Lung (tissue), 16 donors: ENCODE measurements around the gene HSPA1L. TPM values are rescaled to one million over a fixed set of nuclear protein-coding genes. Genes with fewer than 3 reads are reported as not detected.
"Not testable (repeated sequence)": the region's sequence is repeated elsewhere in the genome, so short reads cannot be mapped to it uniquely, and the experiment has no call there.

Source experiments
- ATAC-seq: fragments of 200-7000 bp; cut with Tn5 transposase; one replicate; pipeline ENCODE4 v1.9.1; 2020; ENCODE audit warnings: moderate number of reproducible peaks; ENCODE audit not compliant: insufficient read depth, low FRiP score
- DNase-seq, 3 donors: peaks; one replicate each; pipeline ENCODE4 v3.0.0-alpha.2; 2013 to 2017
- H3K27ac ChIP-seq, 2 donors: one replicate each; pipeline ENCODE4 v1.5.1; 2013; ENCODE audit warnings: mild to moderate bottlenecking in 2 of 2, moderate library complexity in 2 of 2, control low read depth in 1 of 2, inconsistent platforms in 1 of 2, low read depth in 1 of 2, low read length in 1 of 2
- H3K27me3 ChIP-seq, 3 donors: one replicate each; pipeline ENCODE4 v1.5.1; 2013; ENCODE audit warnings: low read length in 2 of 3; ENCODE audit not compliant: control insufficient read depth in 3 of 3, insufficient read depth in 3 of 3
- H3K36me3 ChIP-seq, 4 donors: one replicate each; pipeline ENCODE4 v1.5.1; 2013; ENCODE audit warnings: low read length in 4 of 4, mild to moderate bottlenecking in 1 of 4, moderate library complexity in 1 of 4; ENCODE audit not compliant: control insufficient read depth in 4 of 4, insufficient read depth in 4 of 4
- H3K4me1 ChIP-seq, 5 donors: one replicate each; pipeline ENCODE4 v1.5.1; 2013; ENCODE audit warnings: low read length in 5 of 5, mild to moderate bottlenecking in 2 of 5, moderate library complexity in 1 of 5; ENCODE audit not compliant: control insufficient read depth in 5 of 5, insufficient read depth in 5 of 5
- H3K4me3 ChIP-seq: one replicate; pipeline ENCODE4 v1.5.1; 2013; ENCODE audit warnings: mild to moderate bottlenecking, control low read depth, moderate library complexity
- H3K9ac ChIP-seq, 2 donors: one replicate each; pipeline ENCODE4 v1.5.1; 2013; ENCODE audit warnings: low read length in 2 of 2, control low read depth in 1 of 2; ENCODE audit not compliant: insufficient read depth in 1 of 2
- H3K9me3 ChIP-seq, 4 donors: one replicate each; pipeline ENCODE4 v1.5.1; 2013; ENCODE audit warnings: low read length in 3 of 4, mild to moderate bottlenecking in 1 of 4, moderate library complexity in 1 of 4; ENCODE audit not compliant: control insufficient read depth in 4 of 4, insufficient read depth in 3 of 4
- WGBS, 2 donors: extraction: QIAGEN DNeasy Blood & Tissue Kit; methylation state at CpG; one replicate each; pipeline ENCODE4 v1.1.7; 2013; 5-methylcytosine and 5-hydroxymethylcytosine counted together
- long read RNA-seq, 5 donors: transcript quantifications; one replicate each; lab custom pipeline, GENCODE V29; 2026
- polyA plus RNA-seq, 2 donors: library from polyadenylated mRNA; stranded (reverse); fragments of 200-250 nt; gene quantifications; one replicate each; pipeline ENCODE4 v1.2.1, GENCODE V29; 2013
- total RNA-seq, 2 donors: library from RNA; depleted of rRNA in 1 of 2; stranded (reverse); fragments of >200 nt in 1 of 2; gene quantifications; one replicate each; pipeline ENCODE4 v1.2.1, GENCODE V29; 2014 to 2021
- TF ChIP-seq, protein P1 (sequence below): IDR thresholded peaks from 2 replicates; pipeline ENCODE4 v1.5.1; 2012; ENCODE audit warnings: mild to moderate bottlenecking; ENCODE audit errors: control extremely low read depth, extremely low read depth
- donor health status: control.
- donor health status: control.
- donor health status: Bipolar disorder and iron deficiency.
- donor health status: healthy.
- donor health status: DM: yes; HTN: yes; CAD: no.

The HSPA1L gene
- total RNA-seq (1 to 10 TPM; 1.9 to 2.3 TPM), polyA plus RNA-seq (1 to 10 TPM; 1.0 to 1.2 TPM)
- long read RNA-seq, donor 1, partial matches to known transcripts: 640 of 1,008 reads
- long read RNA-seq, donor 1, other reads (novel, unspliced or antisense): 367 of 1,008 reads
- long read RNA-seq, donor 2: 0 reads
- long read RNA-seq, donor 3: 0 reads
- long read RNA-seq, donor 4, partial matches to known transcripts: 42 of 42 reads
- long read RNA-seq, donor 4, other reads (novel, unspliced or antisense): 0 of 42 reads
- long read RNA-seq, donor 5, partial matches to known transcripts: 77 of 77 reads
- long read RNA-seq, donor 5, other reads (novel, unspliced or antisense): 0 of 77 reads

DNA sequence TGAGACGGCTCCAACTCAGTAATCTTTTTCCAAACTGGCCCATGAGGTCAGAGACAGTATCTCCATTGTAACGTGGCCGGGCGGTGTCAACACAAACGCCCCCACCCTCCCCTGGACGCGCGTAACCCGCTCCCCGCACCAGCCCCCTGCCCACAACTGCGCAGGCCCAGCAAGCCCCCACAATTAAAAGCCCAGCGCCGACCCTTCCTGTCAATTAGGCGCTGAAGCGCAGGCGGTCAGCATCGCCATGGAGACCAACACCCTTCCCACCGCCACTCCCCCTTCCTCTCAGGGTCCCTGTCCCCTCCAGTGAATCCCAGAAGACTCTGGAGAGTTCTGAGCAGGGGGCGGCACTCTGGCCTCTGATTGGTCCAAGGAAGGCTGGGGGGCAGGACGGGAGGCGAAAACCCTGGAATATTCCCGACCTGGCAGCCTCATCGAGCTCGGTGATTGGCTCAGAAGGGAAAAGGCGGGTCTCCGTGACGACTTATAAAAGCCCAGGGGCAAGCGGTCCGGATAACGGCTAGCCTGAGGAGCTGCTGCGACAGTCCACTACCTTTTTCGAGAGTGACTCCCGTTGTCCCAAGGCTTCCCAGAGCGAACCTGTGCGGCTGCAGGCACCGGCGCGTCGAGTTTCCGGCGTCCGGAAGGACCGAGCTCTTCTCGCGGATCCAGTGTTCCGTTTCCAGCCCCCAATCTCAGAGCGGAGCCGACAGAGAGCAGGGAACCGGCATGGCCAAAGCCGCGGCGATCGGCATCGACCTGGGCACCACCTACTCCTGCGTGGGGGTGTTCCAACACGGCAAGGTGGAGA, at the start of gene HSPA1L, which contains the start of gene HSPA1A:
HSPA1L (minus strand) TSS at position 259 of the 814 bp plus-strand sequence. CDS start 3,311 bp downstream, outside the sequence.
HSPA1A (plus strand) TSS at position 519 of the 814 bp plus-strand sequence; CDS start at position 733, 214 bp downstream.
- Histone ChIP-seq H3K9ac (peak within 1 kb of the TSS; percentile 63 to 84), H3K27ac (peak within 1 kb of the TSS; percentile 93 to 96), H3K36me3 (no peaks in the 10 kb centered on the region), H3K27me3 (no peaks in the 10 kb centered on the region), H3K9me3 (no peaks in the 10 kb centered on the region), H3K4me3 (peak within 1 kb of the TSS; percentile 61), H3K4me1 (peaks cover 0 to 12% (median 6%) of the 10 kb centered on the region in 5 donors)
- ATAC-seq: peak; percentile 84
- peak; percentile 99 for DNase-seq
- 0 to 1% methylated on average over 55 to 56 of the region's 56 CpGs for WGBS, 2 donors
- TF ChIP-seq, protein P1, sequence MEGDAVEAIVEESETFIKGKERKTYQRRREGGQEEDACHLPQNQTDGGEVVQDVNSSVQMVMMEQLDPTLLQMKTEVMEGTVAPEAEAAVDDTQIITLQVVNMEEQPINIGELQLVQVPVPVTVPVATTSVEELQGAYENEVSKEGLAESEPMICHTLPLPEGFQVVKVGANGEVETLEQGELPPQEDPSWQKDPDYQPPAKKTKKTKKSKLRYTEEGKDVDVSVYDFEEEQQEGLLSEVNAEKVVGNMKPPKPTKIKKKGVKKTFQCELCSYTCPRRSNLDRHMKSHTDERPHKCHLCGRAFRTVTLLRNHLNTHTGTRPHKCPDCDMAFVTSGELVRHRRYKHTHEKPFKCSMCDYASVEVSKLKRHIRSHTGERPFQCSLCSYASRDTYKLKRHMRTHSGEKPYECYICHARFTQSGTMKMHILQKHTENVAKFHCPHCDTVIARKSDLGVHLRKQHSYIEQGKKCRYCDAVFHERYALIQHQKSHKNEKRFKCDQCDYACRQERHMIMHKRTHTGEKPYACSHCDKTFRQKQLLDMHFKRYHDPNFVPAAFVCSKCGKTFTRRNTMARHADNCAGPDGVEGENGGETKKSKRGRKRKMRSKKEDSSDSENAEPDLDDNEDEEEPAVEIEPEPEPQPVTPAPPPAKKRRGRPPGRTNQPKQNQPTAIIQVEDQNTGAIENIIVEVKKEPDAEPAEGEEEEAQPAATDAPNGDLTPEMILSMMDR: no peak

DNA sequence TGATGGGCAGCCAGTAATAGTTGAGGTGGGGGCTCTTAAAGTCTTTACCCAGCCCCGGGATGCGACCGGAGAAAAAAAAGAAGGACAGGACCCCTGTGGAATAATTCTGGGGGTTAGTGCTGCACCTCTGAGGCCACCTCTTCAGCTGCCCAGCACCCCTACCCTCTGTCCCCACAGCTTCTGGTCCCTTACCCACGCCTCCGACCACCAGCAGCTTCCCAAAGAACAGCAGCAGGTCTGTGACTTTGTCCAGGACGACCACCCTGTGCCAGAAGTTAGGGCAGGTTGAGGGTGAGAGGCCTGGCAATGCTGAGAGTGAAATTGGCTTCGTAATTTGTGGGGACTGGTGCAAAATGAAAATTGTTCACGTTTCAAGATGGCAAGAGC, 49.7 kb upstream of the HSPA1L start:
- Histone ChIP-seq H3K4me1 (peaks cover 0 to 17% (median 5%) of the 10 kb centered on the region in 5 donors), H3K9ac (no peak overlapping the region), H3K36me3 (peaks cover 0 to 6% (median 3%) of the 10 kb centered on the region in 4 donors), H3K9me3 (no peaks in the 10 kb centered on the region), H3K27me3 (no peaks in the 10 kb centered on the region), H3K4me3 (no peak overlapping the region), H3K27ac (no peak overlapping the region)
- TF ChIP-seq, protein P1: no peak
- ATAC-seq: no peak
- WGBS, 2 donors: 89 to 96% methylated on average over 8 of the region's 8 CpGs
- DNase-seq: no peak

DNA sequence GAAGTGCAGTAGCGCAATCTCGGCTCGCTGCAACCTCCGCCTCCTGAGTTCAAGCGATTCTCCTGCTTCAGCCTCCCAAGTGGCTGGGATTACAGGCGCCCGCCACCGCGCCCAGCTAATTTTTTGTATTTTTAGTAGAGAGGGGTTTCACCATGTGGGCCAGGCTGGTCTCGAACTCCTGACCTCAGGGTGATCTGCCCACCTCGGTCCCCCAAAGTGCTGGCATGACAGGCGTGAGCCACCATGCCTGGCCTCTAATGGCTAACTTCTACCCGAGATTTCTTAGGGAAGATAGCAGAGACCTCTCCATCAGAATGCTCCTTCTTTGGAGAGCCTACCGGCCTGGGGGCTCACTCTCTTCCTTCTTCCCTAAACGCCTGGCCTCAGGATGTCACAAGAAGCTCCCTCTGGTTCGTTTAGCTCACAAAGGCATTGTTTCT, 49.1 kb upstream of the HSPA1L start:
- not testable (repeated sequence) for ATAC-seq, H3K27me3 ChIP-seq, DNase-seq, H3K9me3 ChIP-seq, H3K4me3 ChIP-seq, H3K9ac ChIP-seq
- Histone ChIP-seq H3K4me1 (peaks cover 0 to 17% (median 5%) of the 10 kb centered on the region in 5 donors), H3K27ac (peak overlapping the region in 1 of 2 donors; percentile 73), H3K36me3 (peaks cover 0 to 13% (median 7%) of the 10 kb centered on the region in 4 donors)
- 9 to 11% methylated on average over 16 of the region's 16 CpGs for WGBS, 2 donors
